ENCODE data around the gene PDLIM4.

- TF ChIP-seq CTCF (IDR thresholded peaks at IDR 0.05) (no peak), POLR2A (IDR thresholded peaks at IDR 0.05) (no peak)
These were observed 12.3 kb downstream of the PDLIM4 start for GRCh38 chr5:132269635-132270334.

All from Peyer's patch (tissue), 4 donors.